Common myeloid progenitor, CD34-positive (primary cell): ENCODE data around the gene PXYLP1.

Experiments
- CTCF ChIA-PET: fragments of 350-600 bp; sonication (Branson Sonifier 250); formaldehyde crosslinking; loops from one replicate; lab custom pipeline; 2021; ENCODE audit warnings: antibody characterized with exemption; lab: Charles Lee
- POLR2A ChIA-PET: fragments of 350-600 bp; sonication (Branson Sonifier 250); formaldehyde crosslinking; loops from one replicate; lab custom pipeline; 2021; ENCODE audit warnings: antibody characterized with exemption; lab: Charles Lee
- DNase-seq, 3 donors: peaks; one replicate each; pipeline versions ENCODE4 v3.0.0 to v3.0.0-alpha.2; 2013
- H3K27ac ChIP-seq, 2 experiments: 1 replicate in 1 of 2; 2 replicates in 1 of 2; pipeline ENCODE4 v1.7.0; 2013; ENCODE audit warnings: inconsistent platforms in 2 of 2, low read length in 2 of 2, mild to moderate bottlenecking in 2 of 2, low read depth in 1 of 2, moderate library complexity in 1 of 2; ENCODE audit not compliant: severe bottlenecking in 2 of 2, insufficient read depth in 1 of 2, poor library complexity in 1 of 2
- H3K27me3 ChIP-seq, 5 experiments: replicated peaks in 2 of 5; 1 replicate in 3 of 5; 2 replicates in 2 of 5; pipeline versions ENCODE4 v1.6.1 to v1.7.0; 2013; ENCODE audit warnings: low read length in 4 of 5, mild to moderate bottlenecking in 2 of 5, moderate library complexity in 2 of 5, inconsistent platforms in 1 of 5; ENCODE audit not compliant: insufficient read depth in 5 of 5, control insufficient read depth in 4 of 5
- H3K36me3 ChIP-seq, 4 experiments: 1 replicate in 2 of 4; 2 replicates in 2 of 4; pipeline versions ENCODE4 v1.6.1 to v1.7.0; 2013; ENCODE audit warnings: low read length in 3 of 4, control low read depth in 1 of 4, mild to moderate bottlenecking in 1 of 4; ENCODE audit not compliant: control insufficient read depth in 4 of 4, insufficient read depth in 4 of 4
- H3K4me1 ChIP-seq, 4 experiments: 1 replicate in 3 of 4; 2 replicates in 1 of 4; pipeline versions ENCODE4 v1.6.1 to v1.7.1; 2013; ENCODE audit warnings: low read length in 3 of 4, mild to moderate bottlenecking in 3 of 4, control low read depth in 1 of 4, inconsistent platforms in 1 of 4, moderate library complexity in 1 of 4; ENCODE audit not compliant: control insufficient read depth in 4 of 4, insufficient read depth in 4 of 4; ENCODE audit errors: control extremely low read depth in 1 of 4
- H3K4me3 ChIP-seq, 7 experiments: 1 replicate in 4 of 7; 2 replicates in 3 of 7; pipeline versions ENCODE4 v1.5.1 to v1.7.0; 2013; ENCODE audit warnings: mild to moderate bottlenecking in 7 of 7, low read length in 6 of 7, moderate library complexity in 6 of 7, inconsistent platforms in 2 of 7, low read depth in 2 of 7, control low read depth in 1 of 7; ENCODE audit not compliant: insufficient read depth in 4 of 7, control insufficient read depth in 1 of 7; ENCODE audit errors: extremely low read depth in 1 of 7
- H3K9me3 ChIP-seq, 5 experiments: 1 replicate in 4 of 5; 2 replicates in 1 of 5; pipeline versions ENCODE4 v1.6.1 to v1.7.1; 2013; ENCODE audit warnings: low read length in 4 of 5, mild to moderate bottlenecking in 2 of 5, inconsistent platforms in 1 of 5, low read depth in 1 of 5, moderate library complexity in 1 of 5; ENCODE audit not compliant: control insufficient read depth in 4 of 5, insufficient read depth in 2 of 5; ENCODE audit errors: control extremely low read depth in 1 of 5
- WGBS: methylation state at CpG from one replicate; pipeline ENCODE4 v1.1.5; 2013; ENCODE audit not compliant: insufficient coverage; 5-methylcytosine and 5-hydroxymethylcytosine counted together

PXYLP1 gene

GRCh38 chr3:141227752-141228151 lies 3.9 kb upstream of the PXYLP1 start:
- CTCF ChIA-PET = interaction anchor here (0.9 kb wide), 1 partner anchor 13 kb away, joined by 3 read pairs; no protein-coding TSS in a partner anchor
- no peak overlapping the region for H3K4me3 ChIP-seq
- H3K9me3 ChIP-seq = peaks cover 0 to 17% (median 2%) of the 10 kb centered on the region in 5 experiments
- H3K4me1 ChIP-seq = peaks cover 4 to 24% (median 17%) of the 10 kb centered on the region in 4 experiments
- peak in 2 of 3 donors; percentile 22 to 25 for DNase-seq
- H3K27ac ChIP-seq = no peak overlapping the region
- POLR2A ChIA-PET = no interaction called here
- H3K36me3 ChIP-seq = no peaks in the 10 kb centered on the region
- H3K27me3 ChIP-seq = peaks cover 0 to 3% (median 0%) of the 10 kb centered on the region in 5 experiments

- peaks cover 0 to 12% (median 0%) of the 10 kb centered on the region in 5 experiments for H3K9me3 ChIP-seq
- no peaks in the 10 kb centered on the region for H3K36me3 ChIP-seq
- no peak overlapping the region for H3K27ac ChIP-seq
- no peak overlapping the region for H3K4me3 ChIP-seq
- 100% methylated on average over 2 of the region's 2 CpGs for WGBS
- ChIA-PET POLR2A (no interaction called here), CTCF (interaction anchor here (1.2 kb wide), 1 partner anchor 34 kb away, joined by 3 read pairs; no protein-coding TSS in a partner anchor)
- H3K4me1 ChIP-seq = peaks cover 4 to 27% (median 19%) of the 10 kb centered on the region in 4 experiments
- DNase-seq = no peak
- H3K27me3 ChIP-seq = peaks cover 0 to 3% (median 0%) of the 10 kb centered on the region in 5 experiments
Measured at GRCh38 chr3:141228395-141228794, 3.2 kb upstream of the PXYLP1 start.

GRCh38 chr3:141229132-141229531 lies 2.5 kb upstream of the PXYLP1 start:
- Histone ChIP-seq H3K36me3 (no peaks in the 10 kb centered on the region), H3K27ac (no peak overlapping the region), H3K4me1 (peaks cover 4 to 27% (median 19%) of the 10 kb centered on the region in 4 experiments), H3K27me3 (peaks cover 0 to 3% (median 0%) of the 10 kb centered on the region in 5 experiments), H3K9me3 (peaks cover 0 to 7% (median 0%) of the 10 kb centered on the region in 5 experiments), H3K4me3 (no peak overlapping the region)
- DNase-seq = no peak
- no CpG with 5 or more reads among the region's 3 CpGs for WGBS
- POLR2A ChIA-PET = no interaction called here
- CTCF ChIA-PET = interaction anchor here (1.2 kb wide), 1 partner anchor 33 kb away, joined by 3 read pairs; no protein-coding TSS in a partner anchor

GRCh38 chr3:141230293-141230692 lies 1.3 kb upstream of the PXYLP1 start:
- H3K9me3 ChIP-seq = peaks cover 0 to 2% (median 0%) of the 10 kb centered on the region in 5 experiments
- WGBS = 100% methylated on average over 11 of the region's 11 CpGs
- no peak overlapping the region for H3K27ac ChIP-seq
- peaks cover 0 to under 1% (median 0%) of the 10 kb centered on the region in 4 experiments for H3K36me3 ChIP-seq
- peaks cover 4 to 27% (median 23%) of the 10 kb centered on the region in 4 experiments for H3K4me1 ChIP-seq
- ChIA-PET CTCF (interaction anchor here (3.3 to 6.9 kb wide), 3 partner anchors 11 to 51 kb away, joined by 22 to 43 read pairs (median 34); no protein-coding TSS in a partner anchor), POLR2A (no interaction called here)
- peak overlapping the region in 2 of 7 experiments; percentile 75 to 88 for H3K4me3 ChIP-seq
- DNase-seq = no peak
- H3K27me3 ChIP-seq = peaks cover 0 to 3% (median 0%) of the 10 kb centered on the region in 5 experiments

GRCh38 chr3:141231952-141232823 lies 563 bp downstream of the PXYLP1 start:
- H3K9me3 ChIP-seq = no peaks in the 10 kb centered on the region
- H3K4me3 ChIP-seq = peak overlapping the region in 6 of 7 experiments; percentile 61 to 88 (median 77)
- 0% methylated on average over 55 of the region's 71 CpGs for WGBS
- ChIA-PET CTCF (interaction anchor here (0.8 to 6.9 kb wide), 19 partner anchors 10 to 222 kb away, joined by 3 to 43 read pairs (median 4); no protein-coding TSS in a partner anchor), POLR2A (interaction anchor here (0.6 to 1.1 kb wide), 2 partner anchors 17 to 220 kb away, joined by 3 to 4 read pairs; no protein-coding TSS in a partner anchor)
- peaks cover 0 to 4% (median 0%) of the 10 kb centered on the region in 4 experiments for H3K36me3 ChIP-seq
- no peak overlapping the region for H3K27ac ChIP-seq
- H3K4me1 ChIP-seq = peaks cover 4 to 35% (median 26%) of the 10 kb centered on the region in 4 experiments
- peak in 2 of 3 donors; percentile 39 to 48 for DNase-seq
- H3K27me3 ChIP-seq = peaks cover 0 to 3% (median 0%) of the 10 kb centered on the region in 5 experiments

- no peak for DNase-seq
- 94% methylated on average over 5 of the region's 9 CpGs for WGBS
- Histone ChIP-seq H3K9me3 (no peaks in the 10 kb centered on the region), H3K27me3 (peaks cover 0 to 3% (median 0%) of the 10 kb centered on the region in 5 experiments), H3K36me3 (peaks cover 0 to 4% (median 0%) of the 10 kb centered on the region in 4 experiments), H3K4me3 (no peak overlapping the region), H3K27ac (no peak overlapping the region), H3K4me1 (peaks cover 4 to 41% (median 26%) of the 10 kb centered on the region in 4 experiments)
- POLR2A ChIA-PET = no interaction called here
- CTCF ChIA-PET = interaction anchor here (3.3 to 6.9 kb wide), 4 partner anchors 8 to 69 kb away, joined by 12 to 43 read pairs (median 28); no protein-coding TSS in a partner anchor
Measured at GRCh38 chr3:141233457-141234161, 2.0 kb downstream of the PXYLP1 start.
